A673 (cell line): ENCODE data around the gene FUT9. TPM values are rescaled to one million over a fixed set of nuclear protein-coding genes. Genes with fewer than 3 reads are reported as not detected.
A peak's percentile ranks its signal among the peaks of the same experiment; 100 is the strongest.

Source experiments
- Bru-seq: library from RNA; stranded (reverse); fragments of 400-500 nt; gene quantifications from one replicate; lab custom pipeline; 2021; lab: Mats Ljungman, UMichigan
- BruChase-seq, 2 experiments: library from RNA; stranded (reverse); fragments of 400-500 nt; gene quantifications; one replicate each; lab custom pipeline; 2021; lab: Mats Ljungman, UMichigan
- BruUV-seq: library from RNA; stranded (reverse); fragments of 400-500 nt; replicated peaks from 2 replicates; lab custom pipeline; 2021; lab: Mats Ljungman, UMichigan
- CTCF ChIA-PET: fragments of 300-600 bp; sonication (Branson Sonifier 250); formaldehyde crosslinking; loops from one replicate; lab custom pipeline; 2022; ENCODE audit warnings: antibody characterized with exemption; lab: Charles Lee
- POLR2A ChIA-PET: fragments of 300-600 bp; sonication (Branson Sonifier 250); formaldehyde crosslinking; loops from one replicate; lab custom pipeline; 2022; ENCODE audit warnings: antibody characterized with exemption; ENCODE audit not compliant: low non-redundant PET; lab: Charles Lee
- DNase-seq: peaks from one replicate; pipeline ENCODE4 v3.0.0-alpha.2; 2015; ENCODE audit warnings: low spot score
- H3K27ac ChIP-seq: fragments of 200-600 bp; sonication (generic); 2 replicates; pipeline ENCODE4 v1.5.1; 2016; ENCODE audit warnings: mixed run types, low read depth, mild to moderate bottlenecking, mixed read lengths, antibody characterized with exemption, low read length; ENCODE audit not compliant: poor library complexity, severe bottlenecking
- H3K27me3 ChIP-seq: fragments of 200-600 bp; sonication (generic); replicated peaks from 2 replicates; pipeline ENCODE4 v1.6.1; 2017; ENCODE audit warnings: mixed run types, low read depth, mild to moderate bottlenecking, mixed read lengths, antibody characterized with exemption, low read length; ENCODE audit not compliant: insufficient read depth, poor library complexity
- H3K36me3 ChIP-seq: fragments of 200-600 bp; sonication (generic); 2 replicates; pipeline ENCODE4 v1.6.1; 2016; ENCODE audit warnings: mixed run types, mild to moderate bottlenecking, mixed read lengths, antibody characterized with exemption, low read length; ENCODE audit not compliant: insufficient read depth, poor library complexity, severe bottlenecking
- H3K4me1 ChIP-seq: fragments of 200-600 bp; sonication (generic); 2 replicates; pipeline ENCODE4 v1.6.1; 2017; ENCODE audit warnings: mixed run types, mild to moderate bottlenecking, mixed read lengths, antibody characterized with exemption, low read length; ENCODE audit not compliant: insufficient read depth, poor library complexity, severe bottlenecking
- H3K4me3 ChIP-seq: fragments of 200-600 bp; sonication (generic); 2 replicates; pipeline ENCODE4 v1.5.1; 2016; ENCODE audit warnings: low read depth, mixed run types, mild to moderate bottlenecking, mixed read lengths, low read length; ENCODE audit not compliant: poor library complexity, severe bottlenecking
- H3K9me3 ChIP-seq: fragments of 200-600 bp; sonication (generic); 2 replicates; pipeline ENCODE4 v1.6.1; 2016; ENCODE audit warnings: mixed run types, low read depth, mild to moderate bottlenecking, mixed read lengths, antibody characterized with exemption, low read length; ENCODE audit not compliant: poor library complexity, severe bottlenecking
- EZH2 ChIP-seq: fragments of 200-600 bp; sonication (generic); IDR thresholded peaks from 2 replicates; pipeline ENCODE4 v1.6.1; 2017; ENCODE audit warnings: borderline replicate concordance, low read depth, mild to moderate bottlenecking, mixed read lengths, antibody characterized with exemption, low read length; ENCODE audit not compliant: poor library complexity, severe bottlenecking
- intact Hi-C: fragments of 100-400 bp; cut with micrococcal nuclease; formaldehyde crosslinking; loops from one replicate; pipeline ENCODE4 v1.10.0; 2022; ENCODE audit not compliant: unreplicated experiment
- long read RNA-seq: library from polyadenylated mRNA; stranded (forward); transcript quantifications from one replicate; pipeline ENCODE4 v2.0.0, GENCODE V29; 2022
- total RNA-seq: library from RNA; stranded (reverse); gene quantifications from 2 replicates; pipeline ENCODE4 v1.2.3, GENCODE V29; 2021
- TF ChIP-seq, protein P1 (sequence below): fragments of 300-800, 200-600 bp; sonication (generic); conservative IDR thresholded peaks from 2 replicates; pipeline ENCODE4 v1.5.1; 2017; ENCODE audit warnings: low read depth, mild to moderate bottlenecking, antibody characterized with exemption, low read length, moderate library complexity, mixed read lengths

The FUT9 gene
- total RNA-seq (4.3 and 5.1 TPM in 2 replicates), Bru-seq, nascent RNA (percentile 68 among the genes with signal in this experiment), BruChase-seq, experiment 1, labeled RNA remaining after a 2-hour chase (percentile 65 among the genes with signal in this experiment), BruChase-seq, experiment 2, labeled RNA remaining after a 6-hour chase (percentile 56 among the genes with signal in this experiment)
- long read RNA-seq, full-length matches to known transcripts = 1 of 4 reads
- long read RNA-seq, partial matches to known transcripts = 0 of 4 reads
- long read RNA-seq, other reads (novel, unspliced or antisense) = 3 of 4 reads

DNA sequence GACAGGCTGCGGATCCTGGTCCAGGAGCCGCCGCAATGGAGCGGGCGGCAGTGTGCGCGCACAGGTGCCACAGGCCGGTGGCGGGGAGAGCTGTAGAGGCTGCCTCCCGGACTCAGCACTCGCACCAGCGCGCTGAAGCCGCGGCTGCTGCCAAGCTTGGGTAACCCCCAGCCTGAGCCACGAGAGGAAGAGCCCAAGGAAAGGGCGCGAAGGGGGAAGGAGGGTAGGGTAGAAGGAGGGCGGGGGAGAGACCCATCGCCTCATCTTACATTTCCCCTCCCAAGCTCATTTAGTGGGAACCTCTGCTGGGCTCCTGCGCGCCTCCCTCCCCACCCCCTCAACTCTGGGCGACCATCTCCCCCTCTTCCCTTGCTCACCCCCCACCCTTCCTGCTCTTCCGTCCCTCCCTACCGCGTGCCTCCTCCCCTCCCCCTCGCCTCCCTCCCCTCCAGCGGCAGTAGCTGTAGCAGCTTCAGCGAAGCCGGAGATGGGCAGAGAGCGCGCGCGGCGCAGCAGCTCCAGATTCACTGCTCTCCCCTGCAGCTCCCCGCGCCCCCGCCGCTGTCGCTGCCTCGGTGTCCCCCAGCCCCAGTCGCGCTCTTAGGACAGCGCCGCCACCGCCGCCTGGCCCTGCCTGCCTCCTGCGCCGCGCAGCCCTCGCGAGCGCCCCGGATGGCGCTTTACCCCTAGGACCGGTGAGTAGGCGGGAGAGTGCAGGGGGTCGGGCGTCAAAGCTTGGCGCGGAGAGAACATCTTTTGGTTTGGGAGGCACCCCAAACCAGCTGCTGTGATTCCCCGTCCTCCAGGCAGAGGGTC, at the start of gene FUT9:
Gene FUT9 (plus strand): TSS at position 457 of the 816 bp plus-strand sequence. CDS start 187,182 bp downstream, outside the sequence.
- intact Hi-C loops = no loop called here
- no peaks in the 10 kb centered on the region for H3K36me3 ChIP-seq
- ChIA-PET CTCF (no interaction called here), POLR2A (interaction anchor here (0.6 kb wide), 1 partner anchor 10 kb away, joined by 3 read pairs; no protein-coding TSS in a partner anchor)
- BruUV-seq = no TSS peak
- DNase-seq = peak; percentile 85
- peak within 1 kb of the TSS; percentile 57 for H3K4me3 ChIP-seq
- H3K4me1 ChIP-seq = no peaks in the 10 kb centered on the region
- peak within 1 kb of the TSS; percentile 73 for H3K27ac ChIP-seq
- peaks cover 18% of the 10 kb centered on the region for H3K27me3 ChIP-seq
- TF ChIP-seq, protein P1, sequence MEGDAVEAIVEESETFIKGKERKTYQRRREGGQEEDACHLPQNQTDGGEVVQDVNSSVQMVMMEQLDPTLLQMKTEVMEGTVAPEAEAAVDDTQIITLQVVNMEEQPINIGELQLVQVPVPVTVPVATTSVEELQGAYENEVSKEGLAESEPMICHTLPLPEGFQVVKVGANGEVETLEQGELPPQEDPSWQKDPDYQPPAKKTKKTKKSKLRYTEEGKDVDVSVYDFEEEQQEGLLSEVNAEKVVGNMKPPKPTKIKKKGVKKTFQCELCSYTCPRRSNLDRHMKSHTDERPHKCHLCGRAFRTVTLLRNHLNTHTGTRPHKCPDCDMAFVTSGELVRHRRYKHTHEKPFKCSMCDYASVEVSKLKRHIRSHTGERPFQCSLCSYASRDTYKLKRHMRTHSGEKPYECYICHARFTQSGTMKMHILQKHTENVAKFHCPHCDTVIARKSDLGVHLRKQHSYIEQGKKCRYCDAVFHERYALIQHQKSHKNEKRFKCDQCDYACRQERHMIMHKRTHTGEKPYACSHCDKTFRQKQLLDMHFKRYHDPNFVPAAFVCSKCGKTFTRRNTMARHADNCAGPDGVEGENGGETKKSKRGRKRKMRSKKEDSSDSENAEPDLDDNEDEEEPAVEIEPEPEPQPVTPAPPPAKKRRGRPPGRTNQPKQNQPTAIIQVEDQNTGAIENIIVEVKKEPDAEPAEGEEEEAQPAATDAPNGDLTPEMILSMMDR = peak; percentile 34; the same call in 1 of the 2 replicates
- TF ChIP-seq EZH2 = no peak
- H3K9me3 ChIP-seq = no peaks in the 10 kb centered on the region

DNA sequence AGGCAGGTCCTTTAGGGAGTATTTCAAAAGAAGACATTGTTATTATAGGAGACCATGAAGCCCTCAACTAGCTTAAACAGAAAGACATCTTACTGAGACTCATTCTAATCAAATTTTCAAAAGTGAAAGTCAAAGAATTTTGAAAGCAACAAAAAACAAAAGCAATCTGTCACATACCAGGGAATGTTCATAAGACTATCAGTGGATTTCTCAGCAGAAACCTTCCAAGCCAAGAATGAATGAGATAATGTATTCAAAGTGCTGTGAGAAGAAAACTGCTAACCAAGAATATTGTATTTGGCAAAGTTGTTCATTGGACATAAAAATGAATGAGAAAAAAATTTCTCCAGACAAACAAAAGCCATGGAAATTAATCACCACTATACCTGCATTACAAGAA, 48.2 kb upstream of the FUT9 start:
- Histone ChIP-seq H3K36me3 (no peaks in the 10 kb centered on the region), H3K27ac (no peak overlapping the region), H3K4me3 (no peak overlapping the region), H3K27me3 (no peaks in the 10 kb centered on the region), H3K4me1 (no peaks in the 10 kb centered on the region), H3K9me3 (peaks cover 16% of the 10 kb centered on the region)
- POLR2A ChIA-PET = no interaction called here
- DNase-seq = no peak
- intact Hi-C loops = no loop called here
- TF ChIP-seq, protein P1 = no peak
- TF ChIP-seq EZH2 = no peak
- BruUV-seq = no TSS peak
- CTCF ChIA-PET = no interaction called here

DNA sequence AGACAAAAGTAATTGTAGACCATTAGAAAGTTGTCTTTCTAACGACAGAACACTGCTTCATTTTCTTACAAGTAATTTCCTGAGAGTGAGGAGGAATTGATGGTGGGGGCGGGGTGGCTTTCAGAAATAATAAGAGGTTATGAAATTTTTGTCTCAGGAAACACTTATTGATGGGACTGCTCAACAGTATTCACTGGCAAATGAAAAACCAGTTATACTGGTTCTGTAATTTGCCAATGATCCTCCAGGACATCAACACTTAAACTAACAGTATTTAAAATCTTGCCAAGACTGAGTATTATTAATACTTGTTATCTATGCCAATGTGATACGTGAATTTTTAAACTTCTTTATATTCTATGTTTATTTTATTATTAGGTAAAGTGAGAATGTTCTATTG, 41.8 kb upstream of the FUT9 start:
- H3K4me3 ChIP-seq = no peak overlapping the region
- ChIA-PET CTCF (no interaction called here), POLR2A (no interaction called here)
- H3K9me3 ChIP-seq = peaks cover 2% of the 10 kb centered on the region
- no peak for DNase-seq
- H3K36me3 ChIP-seq = no peaks in the 10 kb centered on the region
- no peak overlapping the region for H3K27ac ChIP-seq
- TF ChIP-seq EZH2 = no peak
- TF ChIP-seq, protein P1 = no peak
- BruUV-seq = no TSS peak
- no peaks in the 10 kb centered on the region for H3K4me1 ChIP-seq
- no peaks in the 10 kb centered on the region for H3K27me3 ChIP-seq
- intact Hi-C loops = no loop called here
